DOHH2 (cell line): ENCODE measurements around the gene STOM.

ENCODE experiments used
- CTCF ChIP-seq: fragments of 200-600 bp; sonication (generic); IDR thresholded peaks from one replicate; pipeline ENCODE4 v1.5.1; 2014; ENCODE audit warnings: antibody characterized with exemption, mild to moderate bottlenecking, low read depth, low read length; ENCODE audit not compliant: poor library complexity, severe bottlenecking
- EZH2phosphoT487 ChIP-seq: fragments of 200-600 bp; sonication (generic); IDR thresholded peaks from 2 replicates; pipeline ENCODE4 v1.6.1; 2017; ENCODE audit warnings: borderline replicate concordance, mild to moderate bottlenecking, antibody characterized with exemption, low read length, moderate library complexity, mixed read lengths

DNA sequence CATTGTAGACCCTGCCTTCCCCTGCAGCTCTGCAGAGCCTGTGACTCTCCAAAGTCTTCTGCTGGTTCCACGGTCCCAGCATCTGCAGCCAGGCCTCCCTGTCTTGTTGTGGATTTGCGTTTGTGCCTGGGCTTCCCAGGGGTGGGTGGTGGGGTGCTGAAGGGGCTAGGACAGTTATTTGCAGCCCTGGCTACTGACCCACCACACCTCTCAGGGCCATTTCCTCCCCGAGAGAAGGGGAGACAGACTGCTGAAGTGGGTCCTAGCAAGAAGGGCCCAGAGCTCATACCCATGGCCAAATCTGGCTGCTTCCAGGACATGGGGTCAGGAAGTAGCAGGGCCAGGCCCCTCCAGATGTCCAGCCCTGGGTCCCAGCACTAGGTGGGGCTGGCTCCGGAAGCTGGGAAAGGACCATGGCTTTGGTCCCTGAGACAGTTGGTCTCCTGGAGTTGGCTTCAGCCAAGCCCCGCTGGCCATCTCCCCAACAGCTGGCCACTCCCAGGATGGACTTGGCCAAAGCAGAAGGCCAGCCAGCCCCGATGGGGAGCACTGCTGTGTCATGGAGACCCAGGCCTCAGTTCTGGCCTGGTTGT lies 75.8 kb downstream of the STOM start:
- TF ChIP-seq CTCF (no peak), EZH2phosphoT487 (no peak)
